ENCODE results near the gene MAD1L1.

- TF ChIP-seq POLR2AphosphoS5 (IDR thresholded peaks at IDR 0.05; ENCODE audit: low read depth, low read length) (no peak), POLR2A (IDR thresholded peaks at IDR 0.05; ENCODE audit: low read depth, low read length) (no peak), TAF1 (IDR thresholded peaks at IDR 0.05; ENCODE audit: borderline replicate concordance, low read depth, low read length) (no peak)
These were observed 147.8 kb downstream of the MAD1L1 start for GRCh38 chr7:2084781-2085505.
